MG63 (cell line): ENCODE results near the gene RAB3IL1. TPM values are rescaled to one million over a fixed set of nuclear protein-coding genes. Genes with fewer than 3 reads are reported as not detected.
"Not testable (repeated sequence)": the region's sequence is repeated elsewhere in the genome, so short reads cannot be mapped to it uniquely, and the experiment has no call there.

Source experiments
- DNase-seq: peaks from one replicate; pipeline ENCODE4 v3.0.0-alpha.2; 2020
- H3K27me3 ChIP-seq: fragments of 250-450 bp; sonication (Bioruptor Pico); 2 replicates; pipeline ENCODE4 v1.5.1; 2020; ENCODE audit warnings: mild to moderate bottlenecking, moderate library complexity
- H3K36me3 ChIP-seq: fragments of 250-450 bp; sonication (Bioruptor Pico); 2 replicates; pipeline ENCODE4 v1.5.1; 2020; ENCODE audit warnings: mild to moderate bottlenecking, moderate library complexity
- H3K4me3 ChIP-seq: fragments of 250-450 bp; sonication (Bioruptor Pico); 2 replicates; pipeline ENCODE4 v1.5.1; 2020; ENCODE audit warnings: mild to moderate bottlenecking, moderate library complexity
- H3K9me3 ChIP-seq: fragments of 250-450 bp; sonication (Bioruptor Pico); 2 replicates; pipeline ENCODE4 v1.5.1; 2020; ENCODE audit warnings: mild to moderate bottlenecking, moderate library complexity
- total RNA-seq: library from RNA; depleted of rRNA; stranded (reverse); fragments of >200 nt; shearing (Covaris generic); gene quantifications from 2 replicates; pipeline ENCODE4 v1.2.3, GENCODE V29; 2014; ENCODE audit warnings: low replicate concordance

The RAB3IL1 gene
- total RNA-seq, 1 experiment from 2014 or later = 3.0 TPM

GRCh38 chr11:61886643-61887042 is 30.7 kb downstream of the RAB3IL1 start:
- H3K27me3 ChIP-seq = no peaks in the 10 kb centered on the region
- peaks cover 9% of the 10 kb centered on the region; the same call in 1 of the 2 replicates for H3K36me3 ChIP-seq
- no peaks in the 10 kb centered on the region for H3K9me3 ChIP-seq
- no peak overlapping the region for H3K4me3 ChIP-seq
- no peak for DNase-seq

- no peak overlapping the region for H3K4me3 ChIP-seq
- H3K27me3 ChIP-seq = no peaks in the 10 kb centered on the region
- H3K9me3 ChIP-seq = no peaks in the 10 kb centered on the region
- no peak for DNase-seq
- peaks cover 9% of the 10 kb centered on the region; the same call in 1 of the 2 replicates for H3K36me3 ChIP-seq
Observed at GRCh38 chr11:61885784-61886580, 31.4 kb downstream of the RAB3IL1 start.

DNA sequence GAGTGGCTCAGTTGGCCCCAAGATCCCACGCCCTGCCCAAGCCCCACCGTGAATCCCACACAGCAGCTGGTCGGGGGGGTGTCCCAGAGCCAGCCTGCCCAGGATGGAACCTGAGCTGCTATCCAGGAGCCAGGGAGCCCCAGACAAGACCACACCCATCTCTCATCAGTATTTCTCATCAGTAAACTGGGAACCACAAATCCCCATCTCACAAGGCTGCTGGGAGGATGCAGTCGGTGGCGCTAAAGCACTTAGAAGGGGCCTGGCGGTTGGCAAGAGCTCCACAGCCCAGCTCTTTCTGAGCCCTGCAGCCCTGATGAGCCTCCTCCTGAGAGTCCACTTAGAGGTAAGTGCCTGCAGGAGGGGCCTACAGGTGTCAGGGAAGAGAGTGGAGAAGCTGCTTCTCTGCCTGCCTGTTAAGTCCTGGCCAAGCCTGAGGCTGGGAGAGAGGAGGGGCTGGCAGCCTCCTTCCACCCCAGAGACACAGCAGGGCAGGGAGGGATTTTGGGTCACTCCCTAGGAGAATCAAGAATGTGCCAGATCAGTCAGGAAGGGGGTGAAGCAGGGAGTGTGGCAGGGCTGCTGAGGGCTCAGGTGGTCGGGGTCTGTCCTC is 32.1 kb downstream of the RAB3IL1 start:
- no peak overlapping the region for H3K4me3 ChIP-seq
- no peaks in the 10 kb centered on the region for H3K27me3 ChIP-seq
- H3K36me3 ChIP-seq = peaks cover 9% of the 10 kb centered on the region; the same call in 1 of the 2 replicates
- no peak for DNase-seq
- H3K9me3 ChIP-seq = no peaks in the 10 kb centered on the region

- H3K9me3 ChIP-seq = no peaks in the 10 kb centered on the region
- DNase-seq = no peak
- no peaks in the 10 kb centered on the region for H3K27me3 ChIP-seq
- peaks cover 11% of the 10 kb centered on the region for H3K36me3 ChIP-seq
- H3K4me3 ChIP-seq = no peak overlapping the region
Observed at GRCh38 chr11:61883947-61884346, 33.4 kb downstream of the RAB3IL1 start.

- Histone ChIP-seq H3K4me3 (no peak overlapping the region), H3K27me3 (no peaks in the 10 kb centered on the region), H3K36me3 (peaks cover 9% of the 10 kb centered on the region), H3K9me3 (no peaks in the 10 kb centered on the region)
- no peak for DNase-seq
Observed at GRCh38 chr11:61883327-61883726, 34.0 kb downstream of the RAB3IL1 start.

- H3K27me3 ChIP-seq = no peaks in the 10 kb centered on the region
- peaks cover 7% of the 10 kb centered on the region for H3K36me3 ChIP-seq
- H3K9me3 ChIP-seq = no peaks in the 10 kb centered on the region
- no peak overlapping the region for H3K4me3 ChIP-seq
- no peak for DNase-seq
Observed at GRCh38 chr11:61882879-61883278, 34.5 kb downstream of the RAB3IL1 start.

- peak; percentile 32 for DNase-seq
- H3K36me3 ChIP-seq, H3K4me3 ChIP-seq, H3K9me3 ChIP-seq, H3K27me3 ChIP-seq: not testable (repeated sequence)
Observed at GRCh38 chr11:61882267-61882666, 35.1 kb downstream of the RAB3IL1 start.

- H3K27me3 ChIP-seq = no peaks in the 10 kb centered on the region
- no peaks in the 10 kb centered on the region for H3K9me3 ChIP-seq
- peaks cover 2% of the 10 kb centered on the region for H3K36me3 ChIP-seq
- no peak overlapping the region for H3K4me3 ChIP-seq
- no peak for DNase-seq
Observed at GRCh38 chr11:61881397-61881796, 36.0 kb downstream of the RAB3IL1 start.

DNA sequence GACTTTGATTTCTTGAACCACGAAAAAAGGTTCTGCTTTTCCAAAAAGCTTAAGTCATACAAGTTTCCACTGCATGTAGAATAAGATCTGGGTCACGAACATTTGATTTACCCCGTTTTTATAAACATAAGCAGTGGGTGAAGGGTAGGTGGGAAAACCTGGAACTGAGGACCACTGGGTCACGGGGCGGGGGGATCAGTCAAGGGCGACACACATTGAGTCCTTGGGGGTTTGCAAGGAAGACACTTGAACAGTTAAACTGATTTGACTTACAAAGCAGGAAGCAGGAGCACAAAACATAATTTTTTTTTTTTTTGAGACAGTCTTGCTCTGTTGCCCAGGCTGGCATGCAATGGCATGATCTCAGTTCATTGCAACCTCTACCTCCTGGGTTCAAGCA is 36.9 kb downstream of the RAB3IL1 start:
- H3K27me3 ChIP-seq = no peaks in the 10 kb centered on the region
- no peak overlapping the region for H3K4me3 ChIP-seq
- no peaks in the 10 kb centered on the region for H3K9me3 ChIP-seq
- DNase-seq = no peak
- peaks cover 2% of the 10 kb centered on the region for H3K36me3 ChIP-seq

DNA sequence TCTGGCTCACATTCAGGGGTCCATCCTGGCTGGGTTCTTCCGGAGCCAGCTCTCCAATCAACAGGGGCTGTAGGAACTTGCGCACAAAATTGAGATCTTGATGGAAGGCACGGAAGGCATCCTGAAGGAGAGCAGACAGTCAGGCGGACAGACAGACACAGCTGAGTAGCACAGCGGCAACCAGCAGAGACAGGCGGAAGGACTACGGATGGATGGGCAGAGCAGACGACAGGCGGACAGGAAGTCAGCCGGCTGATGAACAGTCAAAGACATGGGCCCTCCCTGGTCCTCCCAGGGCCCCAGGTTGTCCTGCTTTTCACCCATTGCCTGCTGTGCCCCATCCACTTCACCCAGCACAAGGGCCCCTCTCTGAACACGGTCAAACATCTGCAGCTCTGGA is 37.3 kb downstream of the RAB3IL1 start:
- Histone ChIP-seq H3K4me3 (no peak overlapping the region), H3K36me3 (peaks cover 2% of the 10 kb centered on the region), H3K9me3 (no peaks in the 10 kb centered on the region), H3K27me3 (no peaks in the 10 kb centered on the region)
- no peak for DNase-seq

GRCh38 chr11:61879152-61879551 is 38.2 kb downstream of the RAB3IL1 start:
- no peak overlapping the region for H3K4me3 ChIP-seq
- H3K27me3 ChIP-seq = no peaks in the 10 kb centered on the region
- H3K36me3 ChIP-seq = peaks cover 2% of the 10 kb centered on the region; the same call in 1 of the 2 replicates
- no peaks in the 10 kb centered on the region for H3K9me3 ChIP-seq
- DNase-seq = no peak

GRCh38 chr11:61875698-61876097 is 41.7 kb downstream of the RAB3IL1 start:
- H3K9me3 ChIP-seq = no peaks in the 10 kb centered on the region
- peaks cover 2% of the 10 kb centered on the region; the same call in 1 of the 2 replicates for H3K36me3 ChIP-seq
- DNase-seq = no peak
- no peak overlapping the region for H3K4me3 ChIP-seq
- no peaks in the 10 kb centered on the region for H3K27me3 ChIP-seq

DNA sequence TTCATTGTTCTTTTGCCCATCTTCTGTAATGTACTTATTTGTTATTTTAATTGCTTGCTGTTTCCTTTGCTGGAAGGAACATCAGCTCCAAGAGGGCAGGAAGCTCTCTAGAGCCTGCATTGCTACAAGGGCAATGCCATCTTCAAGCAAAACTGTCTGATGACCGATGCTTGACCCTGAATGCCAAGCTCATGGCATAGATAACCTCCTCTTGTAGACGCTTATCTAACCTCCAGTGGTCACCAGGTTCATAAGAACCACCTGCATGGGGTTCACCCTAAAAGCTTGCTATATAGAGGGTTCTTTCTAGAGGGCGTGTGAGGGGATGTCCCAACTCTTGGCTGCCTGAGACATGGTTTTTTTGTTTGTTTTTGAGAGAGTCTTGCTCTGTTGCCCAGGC is 42.5 kb downstream of the RAB3IL1 start:
- Histone ChIP-seq H3K9me3 (no peaks in the 10 kb centered on the region), H3K36me3 (peaks cover 2% of the 10 kb centered on the region; the same call in 1 of the 2 replicates), H3K27me3 (no peaks in the 10 kb centered on the region), H3K4me3 (no peak overlapping the region)
- no peak for DNase-seq

DNA sequence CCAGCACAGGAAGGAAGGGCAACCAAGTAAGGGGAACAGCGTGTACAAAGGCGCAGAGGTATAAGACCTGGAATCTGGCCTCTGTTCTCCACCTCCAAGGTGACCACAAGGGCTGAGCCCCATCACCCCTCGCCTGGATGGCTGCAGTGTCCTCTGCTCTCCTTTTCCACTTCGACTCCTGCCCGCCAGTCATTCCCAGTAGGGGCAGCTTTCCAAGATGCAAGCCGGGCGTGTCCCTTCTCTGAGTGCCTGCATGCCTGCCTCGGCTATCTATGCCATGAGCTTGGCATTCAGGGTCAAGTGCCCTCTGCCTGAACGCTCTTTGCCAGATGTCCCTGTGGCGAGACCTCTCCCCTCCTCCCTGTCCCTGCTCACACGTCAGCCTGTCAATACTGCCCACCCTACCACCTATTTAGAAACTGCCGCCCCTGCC is 43.0 kb downstream of the RAB3IL1 start:
- H3K36me3 ChIP-seq = peaks cover 2% of the 10 kb centered on the region; the same call in 1 of the 2 replicates
- DNase-seq = peak; percentile 47
- H3K27me3 ChIP-seq = no peaks in the 10 kb centered on the region

GRCh38 chr11:61873588-61874376 is 43.6 kb downstream of the RAB3IL1 start:
- DNase-seq = no peak
- Histone ChIP-seq H3K4me3 (no peak overlapping the region), H3K36me3 (no peaks in the 10 kb centered on the region), H3K9me3 (no peaks in the 10 kb centered on the region), H3K27me3 (no peaks in the 10 kb centered on the region)

More for the DNA sequence above, 43.0 kb downstream of the RAB3IL1 start:
- Histone ChIP-seq H3K4me3 (no peak overlapping the region), H3K9me3 (no peaks in the 10 kb centered on the region)

GRCh38 chr11:61872935-61873565 is 44.3 kb downstream of the RAB3IL1 start:
- H3K9me3 ChIP-seq = no peaks in the 10 kb centered on the region
- no peaks in the 10 kb centered on the region for H3K36me3 ChIP-seq
- DNase-seq = no peak
- H3K27me3 ChIP-seq = no peaks in the 10 kb centered on the region
- H3K4me3 ChIP-seq = no peak overlapping the region

DNA sequence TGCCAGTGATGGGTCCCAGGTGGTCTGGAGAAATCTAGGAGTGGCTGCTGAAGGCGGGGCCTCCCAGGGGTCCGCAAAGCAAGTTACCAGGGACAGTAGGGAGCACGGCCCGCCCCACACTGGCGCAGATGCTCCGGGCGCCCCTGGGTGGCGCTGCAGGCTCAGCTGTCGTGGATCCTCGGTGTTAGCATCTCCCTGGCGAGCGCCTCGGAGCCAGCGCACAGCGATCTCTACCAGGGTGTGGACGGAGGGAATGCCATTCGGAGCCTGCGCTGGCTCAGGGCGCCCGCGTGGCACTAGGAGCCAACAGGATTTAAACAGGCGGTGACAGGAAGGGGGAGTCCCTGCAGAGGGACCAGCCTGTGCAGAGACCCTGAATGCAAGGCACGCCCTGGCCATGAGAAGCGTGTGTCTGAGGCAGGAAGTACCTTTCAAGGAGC is 46.2 kb downstream of the RAB3IL1 start:
- H3K9me3 ChIP-seq = no peaks in the 10 kb centered on the region
- H3K36me3 ChIP-seq = no peaks in the 10 kb centered on the region
- peak; percentile 79 for DNase-seq
- H3K27me3 ChIP-seq = no peaks in the 10 kb centered on the region
- H3K4me3 ChIP-seq = no peak overlapping the region
